ENCODE results near the gene PCBP3. TPM values are rescaled to one million over a fixed set of nuclear protein-coding genes. Genes with fewer than 3 reads are reported as not detected.

Gene PCBP3
- polyA plus RNA-seq, 1 experiment, result 1.6 TPM

DNA sequence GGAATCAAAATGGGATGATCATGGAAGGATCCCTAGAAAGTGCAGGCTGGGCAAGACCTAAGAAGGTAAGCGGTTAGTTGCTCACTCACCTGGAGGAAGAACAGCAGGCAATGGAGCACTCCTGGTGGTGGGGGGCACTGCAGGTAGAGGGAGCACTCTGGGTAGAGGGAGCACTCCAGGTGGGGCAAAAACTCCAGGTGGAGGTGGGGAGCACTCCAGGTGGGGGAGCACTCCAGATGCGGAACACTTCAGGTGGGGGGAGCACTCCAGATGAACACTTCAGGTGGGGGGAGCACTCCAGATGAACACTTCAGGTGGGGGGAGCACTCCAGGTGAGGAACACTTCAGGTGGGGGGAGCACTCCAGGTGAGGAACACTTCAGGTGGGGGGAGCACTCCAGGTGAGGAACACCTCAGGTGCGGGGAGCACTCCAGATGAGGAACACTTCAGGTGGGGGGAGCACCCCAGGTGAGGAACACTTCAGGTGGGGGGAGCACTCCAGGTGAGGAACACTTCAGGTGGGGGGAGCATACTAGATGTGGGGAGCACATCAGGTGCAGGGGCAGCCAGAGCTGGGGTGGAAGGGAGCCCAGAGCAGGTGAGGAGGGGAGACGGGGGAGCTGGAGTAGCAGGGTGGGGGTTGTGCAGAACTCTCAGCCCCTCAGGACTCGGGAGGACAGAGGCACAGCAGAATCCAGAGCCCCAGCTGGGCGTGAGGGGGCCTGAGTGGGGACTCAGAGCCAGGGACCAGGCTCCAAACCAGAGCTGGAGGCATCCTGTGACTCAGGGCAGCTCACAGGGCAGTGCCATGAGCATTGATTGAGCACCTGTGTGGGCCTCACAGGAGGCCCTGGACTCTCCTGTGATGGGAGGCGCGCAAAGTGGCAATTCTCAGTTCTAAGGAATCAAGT, 300.4 kb downstream of the PCBP3 start:
- CTCF ChIA-PET, result no interaction called here
- peaks cover 11% of the 10 kb centered on the region for H3K27me3 ChIP-seq (ENCODE audit: control insufficient read depth, insufficient read depth, low read length)
- POLR2A ChIA-PET, result no interaction called here

DNA sequence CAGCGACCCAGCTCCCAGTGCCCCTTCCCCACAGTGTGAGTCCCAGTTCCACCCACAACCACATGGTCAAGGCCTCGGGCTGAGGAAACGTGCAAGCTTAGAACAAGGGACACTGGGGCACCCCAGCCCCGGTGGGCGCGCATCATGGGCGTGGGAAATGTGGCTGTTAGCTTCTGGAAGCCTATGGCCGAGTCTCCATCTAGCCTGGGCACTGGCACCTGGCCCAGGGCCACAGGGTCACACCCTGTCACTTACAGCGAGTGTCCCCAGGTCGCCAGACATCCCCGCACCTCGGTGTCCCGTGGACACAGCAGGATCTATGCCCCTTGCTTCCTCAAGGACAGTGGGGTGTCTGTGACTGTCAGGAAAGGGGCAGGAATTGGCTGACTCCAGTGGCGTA, 301.1 kb downstream of the PCBP3 start:
- TF ChIP-seq, protein P1, sequence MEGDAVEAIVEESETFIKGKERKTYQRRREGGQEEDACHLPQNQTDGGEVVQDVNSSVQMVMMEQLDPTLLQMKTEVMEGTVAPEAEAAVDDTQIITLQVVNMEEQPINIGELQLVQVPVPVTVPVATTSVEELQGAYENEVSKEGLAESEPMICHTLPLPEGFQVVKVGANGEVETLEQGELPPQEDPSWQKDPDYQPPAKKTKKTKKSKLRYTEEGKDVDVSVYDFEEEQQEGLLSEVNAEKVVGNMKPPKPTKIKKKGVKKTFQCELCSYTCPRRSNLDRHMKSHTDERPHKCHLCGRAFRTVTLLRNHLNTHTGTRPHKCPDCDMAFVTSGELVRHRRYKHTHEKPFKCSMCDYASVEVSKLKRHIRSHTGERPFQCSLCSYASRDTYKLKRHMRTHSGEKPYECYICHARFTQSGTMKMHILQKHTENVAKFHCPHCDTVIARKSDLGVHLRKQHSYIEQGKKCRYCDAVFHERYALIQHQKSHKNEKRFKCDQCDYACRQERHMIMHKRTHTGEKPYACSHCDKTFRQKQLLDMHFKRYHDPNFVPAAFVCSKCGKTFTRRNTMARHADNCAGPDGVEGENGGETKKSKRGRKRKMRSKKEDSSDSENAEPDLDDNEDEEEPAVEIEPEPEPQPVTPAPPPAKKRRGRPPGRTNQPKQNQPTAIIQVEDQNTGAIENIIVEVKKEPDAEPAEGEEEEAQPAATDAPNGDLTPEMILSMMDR (IDR thresholded peaks at IDR 0.05; ENCODE audit: low read depth, low read length), result no peak
- ChIA-PET POLR2A (no interaction called here), CTCF (no interaction called here)
- Histone ChIP-seq H3K9me3 (ENCODE audit: control insufficient read depth, insufficient read depth, low read length) (peaks cover 21% of the 10 kb centered on the region; the same call in 1 of the 2 replicates), H3K27ac (ENCODE audit: low read depth, low read length) (no peak overlapping the region), H3K4me3 (ENCODE audit: low read depth, low read length) (no peak overlapping the region), H3K27me3 (ENCODE audit: control insufficient read depth, insufficient read depth, low read length) (peaks cover 11% of the 10 kb centered on the region)
- no peak for DNase-seq (ENCODE audit: low read depth, low spot score)

More for the DNA sequence above, 300.4 kb downstream of the PCBP3 start:
- Histone ChIP-seq H3K9me3 (ENCODE audit: control insufficient read depth, insufficient read depth, low read length) (peaks cover 22% of the 10 kb centered on the region; the same call in 1 of the 2 replicates), H3K4me3 (ENCODE audit: low read depth, low read length) (no peak overlapping the region), H3K27ac (ENCODE audit: low read depth, low read length) (no peak overlapping the region)
- TF ChIP-seq, protein P1 (IDR thresholded peaks at IDR 0.05; ENCODE audit: low read depth, low read length), result no peak
- DNase-seq (ENCODE audit: low read depth, low spot score), result no peak

DNA sequence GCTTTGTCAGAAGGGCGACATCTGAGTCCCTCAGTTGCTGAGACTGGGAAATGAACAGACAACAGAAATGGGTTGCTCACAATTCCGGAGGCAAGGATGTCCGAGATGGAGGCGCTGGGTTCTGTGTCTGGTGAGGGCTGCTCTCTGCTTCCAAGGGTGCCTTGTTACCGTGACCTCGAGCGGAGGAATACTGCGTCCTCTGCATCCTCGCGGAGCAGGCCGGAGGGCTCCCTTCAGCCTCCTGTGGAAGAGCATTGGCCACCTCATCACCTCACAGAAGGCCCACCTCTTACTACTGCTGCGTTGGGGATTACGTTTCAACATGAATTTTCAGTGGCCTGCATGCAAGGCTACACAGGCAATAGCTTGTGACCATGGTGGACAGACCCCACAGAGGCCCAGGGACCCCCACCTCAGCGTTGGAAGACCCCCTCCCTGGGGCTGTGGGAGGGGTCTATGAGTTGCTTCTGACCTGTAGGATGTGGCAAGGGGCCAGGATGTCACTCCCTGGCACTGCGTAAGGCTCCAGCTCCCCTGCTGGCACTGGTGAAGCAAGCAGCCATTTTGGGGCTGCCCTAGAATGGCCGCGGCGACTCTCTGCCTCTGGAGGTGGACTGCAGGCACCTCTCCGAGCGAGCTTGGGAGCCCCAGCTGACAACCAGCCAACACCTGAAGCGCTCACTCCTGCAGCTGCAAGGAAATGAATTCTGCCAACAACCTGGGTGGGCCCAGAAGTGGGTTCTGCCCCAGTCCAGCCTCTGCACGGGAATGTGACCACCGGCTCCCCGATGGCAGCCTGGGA, 301.7 kb downstream of the PCBP3 start:
- TF ChIP-seq, protein P1 (IDR thresholded peaks at IDR 0.05; ENCODE audit: low read depth, low read length), result no peak
- ChIA-PET POLR2A (no interaction called here), CTCF (interaction anchor here (1.3 kb wide), 1 partner anchor 9 kb away, joined by 4 read pairs; no protein-coding TSS in a partner anchor)
- no peak overlapping the region for H3K4me3 ChIP-seq (ENCODE audit: low read depth, low read length)
- peaks cover 16% of the 10 kb centered on the region for H3K27me3 ChIP-seq (ENCODE audit: control insufficient read depth, insufficient read depth, low read length)
- no peak for DNase-seq (ENCODE audit: low read depth, low spot score)
- H3K27ac ChIP-seq (ENCODE audit: low read depth, low read length), result no peak overlapping the region
- peaks cover 21% of the 10 kb centered on the region; the same call in 1 of the 2 replicates for H3K9me3 ChIP-seq (ENCODE audit: control insufficient read depth, insufficient read depth, low read length)

DNA sequence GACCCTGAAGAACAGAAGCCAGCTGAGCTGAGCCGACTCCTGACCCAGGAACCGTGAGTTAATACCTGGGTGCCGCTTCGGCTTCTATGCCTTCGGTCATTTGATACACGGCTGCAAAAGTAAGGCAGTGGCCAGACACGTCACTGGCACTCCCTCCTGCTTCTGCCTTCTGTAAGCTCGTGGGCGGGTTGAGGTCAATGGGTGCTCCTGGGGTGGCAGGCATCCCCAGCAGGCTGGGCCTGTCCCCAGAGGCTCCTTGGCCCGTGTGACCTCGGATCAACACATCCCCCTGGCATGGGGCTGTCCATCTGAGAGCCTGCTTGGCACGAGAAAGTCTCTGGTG, 302.3 kb downstream of the PCBP3 start:
- Histone ChIP-seq H3K9me3 (ENCODE audit: control insufficient read depth, insufficient read depth, low read length) (peaks cover 22% of the 10 kb centered on the region; the same call in 1 of the 2 replicates), H3K27me3 (ENCODE audit: control insufficient read depth, insufficient read depth, low read length) (peaks cover 16% of the 10 kb centered on the region), H3K4me3 (ENCODE audit: low read depth, low read length) (no peak overlapping the region), H3K27ac (ENCODE audit: low read depth, low read length) (no peak overlapping the region)
- TF ChIP-seq, protein P1 (IDR thresholded peaks at IDR 0.05; ENCODE audit: low read depth, low read length), result no peak
- POLR2A ChIA-PET, result no interaction called here
- CTCF ChIA-PET, result interaction anchor here (1.3 kb wide), 1 partner anchor 9 kb away, joined by 4 read pairs; no protein-coding TSS in a partner anchor
- no peak for DNase-seq (ENCODE audit: low read depth, low spot score)
